GM18505 (cell line): ENCODE data around the gene NTN4.
"Not testable (repeated sequence)": the region's sequence is repeated elsewhere in the genome, so short reads cannot be mapped to it uniquely, and the experiment has no call there.

Experiments used
- ATAC-seq: cut with Tn5 transposase; IDR thresholded peaks from one replicate; pipeline ENCODE4 v1.9.1; 2021; ENCODE audit not compliant: unreplicated experiment
- POLR2A ChIP-seq: IDR thresholded peaks from 4 replicates; pipeline ENCODE4 v1.6.1; 2011; ENCODE audit warnings: borderline replicate concordance; ENCODE audit not compliant: insufficient read depth, insufficient read length; ENCODE audit errors: extremely low read depth

NTN4 gene

GRCh38 chr12:95622879-95623278 is 167.7 kb downstream of the NTN4 start:
- TF ChIP-seq POLR2A = no peak
- no peak for ATAC-seq

GRCh38 chr12:95621725-95622124 is 168.8 kb downstream of the NTN4 start:
- no peak for TF ChIP-seq POLR2A
- no peak for ATAC-seq

- no peak for TF ChIP-seq POLR2A
- ATAC-seq = no peak
These were observed 170.4 kb downstream of the NTN4 start for GRCh38 chr12:95620171-95620570.

- ATAC-seq = not testable (repeated sequence)
These were observed 174.1 kb downstream of the NTN4 start for GRCh38 chr12:95616470-95616869.

GRCh38 chr12:95615749-95616148 is 174.8 kb downstream of the NTN4 start:
- no peak for ATAC-seq

GRCh38 chr12:95614390-95614982 is 176.1 kb downstream of the NTN4 start:
- ATAC-seq = no peak
- no peak for TF ChIP-seq POLR2A

More at GRCh38 chr12:95615749-95616148, 174.8 kb downstream of the NTN4 start:
- no peak for TF ChIP-seq POLR2A

GRCh38 chr12:95613021-95613420 is 177.5 kb downstream of the NTN4 start:
- ATAC-seq = no peak
- TF ChIP-seq POLR2A = no peak

GRCh38 chr12:95611676-95612309 is 178.8 kb downstream of the NTN4 start:
- no peak for ATAC-seq
- no peak for TF ChIP-seq POLR2A

GRCh38 chr12:95608252-95609033 is 182.1 kb downstream of the NTN4 start:
- ATAC-seq = no peak
- no peak for TF ChIP-seq POLR2A
